ENCODE data around the gene RNU5B-1. TPM values are rescaled to one million over a fixed set of nuclear protein-coding genes. Genes with fewer than 3 reads are reported as not detected.
A peak's percentile ranks its signal among the peaks of the same experiment; 100 is the strongest.

Gene RNU5B-1
- total RNA-seq (10 to 100 TPM in 2 of 10 donors, not detected in 8; 18.2 to 51.0 TPM), polyA plus RNA-seq (not detected)
- long read RNA-seq, donor 1: 0 reads
- long read RNA-seq, donor 2: 0 reads
- long read RNA-seq, donor 3: 0 reads

- Histone ChIP-seq H3K4me3 (peak within 1 kb of the TSS; percentile 12 to 63 (median 57)), H3K36me3 (no peaks in the 10 kb centered on the region), H3K27ac (peak within 1 kb of the TSS; percentile 65 to 96 (median 91)), H3K27me3 (no peaks in the 10 kb centered on the region), H3K4me1 (peaks cover 0 to 19% (median 11%) of the 10 kb centered on the region in 9 donors), H3K9me3 (no peaks in the 10 kb centered on the region)
- intact Hi-C loops (cut with DNase I): loop anchor here in 1 of 10 donors (2.0 kb wide), 1 partner anchor 120 kb away; the partner anchor contains the start of gene CLPX
- ATAC-seq (peak; percentile 83 to 95 (median 92)), DNase-seq (peak; percentile 56 to 86)
- WGBS, 2 donors: 1% methylated on average over 24 of the region's 24 CpGs
- peak in 8 of 9 donors; percentile 78 to 97 (median 89) for TF ChIP-seq CTCF (IDR thresholded peaks at IDR 0.05)
Measured at GRCh38 chr15:65304381-65305149, at the start of gene RNU5B-1. Gene RNU5B-1 (plus strand): TSS chr15:65304677.

- Histone ChIP-seq H3K4me1 (peaks cover 0 to 25% (median 6%) of the 10 kb centered on the region in 9 donors), H3K27me3 (no peaks in the 10 kb centered on the region), H3K9me3 (no peaks in the 10 kb centered on the region), H3K36me3 (peaks cover 0 to 33% (median 9%) of the 10 kb centered on the region in 9 donors), H3K27ac (peak overlapping the region in 2 of 10 donors; percentile 5 to 15), H3K4me3 (no peak overlapping the region)
- intact Hi-C loops (cut with DNase I): loop anchor here in 1 of 10 donors (5.0 kb wide), 1 partner anchor 42 kb away; the partner anchor contains the start of gene CILP
- WGBS, 2 donors: 65 to 76% methylated on average over 1 of the region's 1 CpG
- no peak for ATAC-seq
- DNase-seq: no peak
- TF ChIP-seq CTCF (IDR thresholded peaks at IDR 0.05): no peak
Measured at GRCh38 chr15:65254758-65255157, 49.7 kb upstream of the RNU5B-1 start.

DNA sequence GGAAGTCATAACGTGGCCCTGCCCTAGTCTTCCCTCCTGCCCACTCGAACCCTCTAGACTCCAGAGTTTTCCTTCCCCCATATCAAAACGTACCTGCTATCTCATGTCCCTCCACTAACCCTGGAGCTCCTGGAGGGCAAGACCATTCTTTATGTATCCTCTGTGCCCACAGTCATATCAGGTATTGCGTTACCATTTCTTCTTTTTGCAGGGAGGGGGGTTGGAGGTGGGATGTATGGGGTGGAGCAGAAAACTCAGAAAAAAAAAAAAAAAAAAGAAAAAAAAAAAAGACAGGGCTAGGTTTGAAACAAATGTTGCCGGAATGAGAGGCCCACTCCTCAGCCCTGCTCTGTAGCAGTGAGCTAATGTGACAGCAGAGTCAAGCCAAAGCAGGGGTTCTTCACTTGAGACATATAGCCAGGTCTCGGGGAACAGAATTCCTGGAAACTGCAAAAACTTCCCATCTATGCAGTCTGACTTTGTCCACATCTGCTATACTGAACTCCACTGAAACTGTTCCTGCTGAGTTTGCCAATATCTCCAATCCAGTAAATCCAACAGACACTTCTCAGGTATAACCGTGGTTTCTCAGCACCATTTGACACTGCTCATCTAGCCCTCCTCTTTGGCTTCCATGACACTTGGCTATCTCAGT, 48.9 kb upstream of the RNU5B-1 start:
- H3K27me3 ChIP-seq: no peaks in the 10 kb centered on the region
- 94 to 97% methylated on average over 7 of the region's 7 CpGs for WGBS, 2 donors
- ATAC-seq: no peak
- peaks cover 0 to 23% (median 6%) of the 10 kb centered on the region in 9 donors for H3K4me1 ChIP-seq
- no peak for DNase-seq
- H3K27ac ChIP-seq: no peak overlapping the region
- H3K4me3 ChIP-seq: no peak overlapping the region
- no peak for TF ChIP-seq CTCF (IDR thresholded peaks at IDR 0.05)
- H3K9me3 ChIP-seq: no peaks in the 10 kb centered on the region
- peaks cover 0 to 42% (median 13%) of the 10 kb centered on the region in 9 donors for H3K36me3 ChIP-seq
- intact Hi-C loops (cut with DNase I): loop anchor here in 1 of 10 donors (5.0 kb wide), 1 partner anchor 43 kb away; the partner anchor contains the start of gene CILP

Measured in heart right ventricle (tissue), 16 donors.